Liver (tissue), 3 donors: ENCODE measurements around the gene TNFRSF6B.

ENCODE experiments used
- CTCF ChIP-seq: fragments of 150-350 bp; IDR thresholded peaks from 2 replicates; pipeline ENCODE4 v1.5.1; 2017; ENCODE audit warnings: improper control_type of control experiment, low read depth, low read length; ENCODE audit not compliant: missing input control
- SP1 ChIP-seq: IDR thresholded peaks from 2 replicates; pipeline ENCODE4 v1.6.1; 2018; ENCODE audit warnings: antibody characterized with exemption, mild to moderate bottlenecking
- TAF1 ChIP-seq: conservative IDR thresholded peaks from 2 replicates; pipeline ENCODE4 v1.6.1; 2016; ENCODE audit warnings: antibody characterized with exemption, mild to moderate bottlenecking
- donor health status: healthy.
- donor health status: healthy.

- no peak for TF ChIP-seq CTCF
- TF ChIP-seq TAF1 = no peak
- no peak for TF ChIP-seq SP1
Measured at GRCh38 chr20:63738687-63739129, 42.3 kb downstream of the TNFRSF6B start.
